ENCODE measurements around the gene TANC1. TPM values are rescaled to one million over a fixed set of nuclear protein-coding genes. Genes with fewer than 3 reads are reported as not detected.
"Not testable (repeated sequence)": the region's sequence is repeated elsewhere in the genome, so short reads cannot be mapped to it uniquely, and the experiment has no call there.

Gene TANC1
- total RNA-seq, 1 donor from 2014 or later: 8.9 TPM

GRCh38 chr2:159032146-159032545 is 63.7 kb downstream of the TANC1 start:
- DNase-seq: no peak

- DNase-seq: no peak
Observed at GRCh38 chr2:159032580-159032979, 64.1 kb downstream of the TANC1 start.

- no peak for DNase-seq
Observed at GRCh38 chr2:159034713-159035112, 66.3 kb downstream of the TANC1 start.

- no peak for DNase-seq
Observed at GRCh38 chr2:159035790-159036411, 67.5 kb downstream of the TANC1 start.

- DNase-seq: not testable (repeated sequence)
Observed at GRCh38 chr2:159036461-159036860, 68.0 kb downstream of the TANC1 start.

GRCh38 chr2:159041328-159041727 is 72.9 kb downstream of the TANC1 start:
- not testable (repeated sequence) for DNase-seq

- no peak for DNase-seq
Observed at GRCh38 chr2:159042115-159042850, 73.8 kb downstream of the TANC1 start.

- no peak for DNase-seq
Observed at GRCh38 chr2:159043710-159044109, 75.3 kb downstream of the TANC1 start.

GRCh38 chr2:159044804-159045286 is 76.4 kb downstream of the TANC1 start:
- no peak for DNase-seq

- no peak for DNase-seq
Observed at GRCh38 chr2:159045545-159046454, 77.4 kb downstream of the TANC1 start.

GRCh38 chr2:159046966-159047365 is 78.5 kb downstream of the TANC1 start:
- no peak for DNase-seq

GRCh38 chr2:159050426-159050825 is 82.0 kb downstream of the TANC1 start:
- DNase-seq: no peak

- no peak for DNase-seq
Observed at GRCh38 chr2:159051133-159051532, 82.7 kb downstream of the TANC1 start.

GRCh38 chr2:159051661-159052060 is 83.2 kb downstream of the TANC1 start:
- no peak for DNase-seq

- DNase-seq: no peak
Observed at GRCh38 chr2:159052157-159052601, 83.7 kb downstream of the TANC1 start.

- DNase-seq: no peak
Observed at GRCh38 chr2:159053161-159054031, 85.0 kb downstream of the TANC1 start.

GRCh38 chr2:159054032-159054334 is 85.5 kb downstream of the TANC1 start:
- DNase-seq: no peak

GRCh38 chr2:159054985-159055384 is 86.5 kb downstream of the TANC1 start:
- DNase-seq: no peak

- DNase-seq: no peak
Observed at GRCh38 chr2:159060518-159060917, 92.1 kb downstream of the TANC1 start.

GRCh38 chr2:159063677-159064076 is 95.2 kb downstream of the TANC1 start:
- DNase-seq: no peak

- no peak for DNase-seq
Observed at GRCh38 chr2:159064446-159065301, 96.2 kb downstream of the TANC1 start.

All from occipital lobe (tissue), 2 donors.